ENCODE data around the gene ZNF575. TPM values are rescaled to one million over a fixed set of nuclear protein-coding genes. Genes with fewer than 3 reads are reported as not detected.

Gene ZNF575
- total RNA-seq, 6 experiments from 2014 or later: 1.6 to 2.9 (median 2.3) TPM

DNA sequence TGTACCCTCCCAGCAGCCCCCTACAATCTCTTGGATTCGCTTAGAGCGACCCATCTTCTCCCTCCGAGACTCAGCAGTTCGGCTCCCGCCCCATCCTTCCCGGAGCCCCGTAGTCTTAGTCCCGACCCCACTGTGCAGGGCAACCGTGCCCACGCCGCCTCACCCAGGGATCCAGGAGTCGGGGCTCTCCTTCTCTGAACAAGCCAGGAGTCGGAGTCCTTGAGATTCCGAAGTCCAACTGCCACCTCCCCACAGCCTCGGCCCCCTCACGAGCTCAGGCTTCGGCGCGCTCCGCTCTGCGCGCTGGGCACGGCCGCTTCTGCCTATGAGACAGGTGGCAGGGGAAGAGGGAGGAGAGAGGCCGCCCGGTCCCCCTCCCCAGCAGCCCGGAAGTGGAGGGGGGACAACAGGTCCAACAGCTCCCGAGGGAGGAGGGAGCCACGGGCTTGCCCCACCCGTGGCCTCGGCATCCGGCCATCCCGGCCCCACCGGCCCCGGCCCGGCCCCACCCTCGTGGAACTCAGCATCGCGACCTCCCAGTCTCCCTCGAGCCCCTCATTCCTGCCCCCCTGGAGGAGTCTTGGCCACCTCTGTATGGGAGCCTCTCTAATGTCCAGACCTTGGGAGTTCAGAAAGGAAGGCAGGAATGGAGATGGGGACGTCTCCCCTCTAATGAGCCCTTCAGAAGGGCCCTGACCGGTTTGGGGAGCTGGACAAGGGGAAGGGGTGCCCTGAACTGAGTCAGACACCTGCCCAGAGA lies 28.4 kb upstream of the ZNF575 start, which contains the start of gene PHLDB3:
TSS of gene PHLDB3 (minus strand) at position 321 of the 760 bp plus-strand sequence. CDS start 628 bp downstream, outside the sequence.
- Mint-ChIP-seq H3K4me1 (ENCODE audit: low read depth) (peaks cover 30% of the 10 kb centered on the region), H3K4me3 (peak within 1 kb of the TSS; percentile 89), H3K27ac (peak within 1 kb of the TSS; percentile 73), H3K36me3 (ENCODE audit: low read depth) (peaks cover 28% of the 10 kb centered on the region), H3K27me3 (ENCODE audit: insufficient read depth) (peaks cover 1% of the 10 kb centered on the region; the same call in 1 of the 2 replicates), H3K9me3 (no peaks in the 10 kb centered on the region)
- TF ChIP-seq, protein P1, sequence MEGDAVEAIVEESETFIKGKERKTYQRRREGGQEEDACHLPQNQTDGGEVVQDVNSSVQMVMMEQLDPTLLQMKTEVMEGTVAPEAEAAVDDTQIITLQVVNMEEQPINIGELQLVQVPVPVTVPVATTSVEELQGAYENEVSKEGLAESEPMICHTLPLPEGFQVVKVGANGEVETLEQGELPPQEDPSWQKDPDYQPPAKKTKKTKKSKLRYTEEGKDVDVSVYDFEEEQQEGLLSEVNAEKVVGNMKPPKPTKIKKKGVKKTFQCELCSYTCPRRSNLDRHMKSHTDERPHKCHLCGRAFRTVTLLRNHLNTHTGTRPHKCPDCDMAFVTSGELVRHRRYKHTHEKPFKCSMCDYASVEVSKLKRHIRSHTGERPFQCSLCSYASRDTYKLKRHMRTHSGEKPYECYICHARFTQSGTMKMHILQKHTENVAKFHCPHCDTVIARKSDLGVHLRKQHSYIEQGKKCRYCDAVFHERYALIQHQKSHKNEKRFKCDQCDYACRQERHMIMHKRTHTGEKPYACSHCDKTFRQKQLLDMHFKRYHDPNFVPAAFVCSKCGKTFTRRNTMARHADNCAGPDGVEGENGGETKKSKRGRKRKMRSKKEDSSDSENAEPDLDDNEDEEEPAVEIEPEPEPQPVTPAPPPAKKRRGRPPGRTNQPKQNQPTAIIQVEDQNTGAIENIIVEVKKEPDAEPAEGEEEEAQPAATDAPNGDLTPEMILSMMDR (IDR thresholded peaks at IDR 0.05): no peak
- no peak for DNase-seq

DNA sequence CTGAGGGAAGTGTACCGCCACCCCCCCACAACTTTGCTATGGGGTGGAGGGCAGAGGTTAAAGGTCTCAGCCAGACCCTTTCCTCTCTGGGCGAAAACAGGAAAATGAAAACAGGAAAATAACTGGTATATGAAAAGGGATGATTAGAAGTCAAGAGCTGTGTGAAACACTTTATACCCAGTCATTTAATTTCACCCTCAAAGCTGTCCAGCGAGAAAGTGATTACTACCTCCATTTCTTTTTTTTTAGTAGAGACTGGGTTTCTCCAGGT lies 27.9 kb upstream of the ZNF575 start:
- Mint-ChIP-seq H3K4me3 (peak overlapping the region; percentile 58), H3K27ac (peak overlapping the region; percentile 50), H3K9me3 (no peaks in the 10 kb centered on the region), H3K27me3 (ENCODE audit: insufficient read depth) (peaks cover 1% of the 10 kb centered on the region; the same call in 1 of the 2 replicates), H3K36me3 (ENCODE audit: low read depth) (peaks cover 28% of the 10 kb centered on the region), H3K4me1 (ENCODE audit: low read depth) (peaks cover 30% of the 10 kb centered on the region)
- no peak for DNase-seq
- TF ChIP-seq, protein P1 (IDR thresholded peaks at IDR 0.05): no peak

DNA sequence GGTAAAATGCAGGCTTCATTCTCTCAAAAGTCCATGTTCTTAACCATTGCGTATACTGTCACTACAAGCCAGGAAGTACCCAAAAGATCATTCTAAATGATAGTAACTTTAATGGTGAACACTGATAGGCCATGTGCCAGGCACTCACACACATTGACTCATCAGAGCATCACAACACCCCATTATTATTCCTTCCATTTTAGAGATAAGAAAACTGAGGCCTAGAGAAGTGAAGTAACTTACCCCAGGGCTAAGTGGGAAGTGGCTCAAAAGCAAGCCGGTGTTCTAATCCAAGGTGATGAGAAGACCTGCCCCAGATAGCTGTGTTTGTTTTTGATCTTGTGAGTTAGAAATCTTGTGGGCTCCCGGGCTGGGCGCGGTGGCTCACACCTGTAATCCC lies 27.0 kb upstream of the ZNF575 start:
- Mint-ChIP-seq H3K9me3 (no peaks in the 10 kb centered on the region), H3K4me1 (ENCODE audit: low read depth) (peaks cover 30% of the 10 kb centered on the region), H3K27ac (no peak overlapping the region), H3K4me3 (no peak overlapping the region), H3K36me3 (ENCODE audit: low read depth) (peaks cover 31% of the 10 kb centered on the region), H3K27me3 (ENCODE audit: insufficient read depth) (peaks cover 1% of the 10 kb centered on the region; the same call in 1 of the 2 replicates)
- TF ChIP-seq, protein P1 (IDR thresholded peaks at IDR 0.05): no peak
- no peak for DNase-seq

DNA sequence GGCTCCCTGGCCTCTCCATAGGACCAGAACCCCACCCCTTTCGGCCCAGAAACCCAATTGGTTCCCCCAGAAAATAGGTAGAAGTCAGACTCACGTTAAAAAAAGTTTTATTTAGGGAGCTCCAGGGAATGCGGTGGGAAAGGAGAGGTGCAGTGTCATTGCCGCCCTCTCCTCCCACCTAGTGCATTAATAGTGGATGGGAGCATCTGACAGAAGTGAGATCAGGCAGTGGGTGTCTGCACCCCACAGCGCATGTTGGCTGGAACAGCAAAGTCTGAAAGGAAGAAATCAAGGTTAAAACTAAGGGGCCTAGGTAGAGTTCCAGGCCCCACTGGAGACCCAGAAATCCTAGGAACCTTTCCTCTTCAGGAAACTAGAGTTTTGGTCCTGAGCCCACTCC lies 26.4 kb upstream of the ZNF575 start:
- Mint-ChIP-seq H3K36me3 (ENCODE audit: low read depth) (peaks cover 38% of the 10 kb centered on the region), H3K27ac (no peak overlapping the region)

DNA sequence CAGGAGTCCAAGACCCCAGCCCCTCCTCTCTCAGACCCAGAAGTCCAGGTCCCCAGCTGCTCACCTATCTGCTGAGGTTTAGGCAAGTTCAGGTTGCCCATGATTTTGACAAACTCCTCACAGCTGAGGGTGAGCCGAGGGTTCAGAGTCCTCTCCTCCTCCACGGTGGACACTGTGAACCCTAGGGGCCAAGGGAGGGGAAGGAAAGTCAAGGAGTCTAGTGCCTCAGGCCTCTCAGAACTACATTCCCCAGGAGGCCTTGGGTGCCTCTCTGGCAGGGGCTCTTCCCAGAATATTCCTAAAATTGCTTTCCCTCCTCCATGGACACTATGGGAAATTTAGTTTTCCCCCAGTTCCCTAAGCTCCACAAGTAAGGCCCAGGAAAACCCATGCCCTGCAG lies 25.1 kb upstream of the ZNF575 start:
- DNase-seq: no peak
- Mint-ChIP-seq H3K4me1 (ENCODE audit: low read depth) (peaks cover 26% of the 10 kb centered on the region), H3K36me3 (ENCODE audit: low read depth) (peaks cover 41% of the 10 kb centered on the region), H3K27me3 (ENCODE audit: insufficient read depth) (peaks cover 4% of the 10 kb centered on the region), H3K9me3 (no peaks in the 10 kb centered on the region), H3K4me3 (no peak overlapping the region), H3K27ac (no peak overlapping the region)
- TF ChIP-seq, protein P1 (IDR thresholded peaks at IDR 0.05): no peak

More for the DNA sequence above, 26.4 kb upstream of the ZNF575 start:
- DNase-seq: no peak
- H3K4me1 Mint-ChIP-seq (ENCODE audit: low read depth): peaks cover 30% of the 10 kb centered on the region
- peaks cover 1% of the 10 kb centered on the region; the same call in 1 of the 2 replicates for H3K27me3 Mint-ChIP-seq (ENCODE audit: insufficient read depth)
- no peak overlapping the region for H3K4me3 Mint-ChIP-seq
- no peaks in the 10 kb centered on the region for H3K9me3 Mint-ChIP-seq
- TF ChIP-seq, protein P1 (IDR thresholded peaks at IDR 0.05): no peak

Data from HFFc6 (cell line).